Forelimb muscle (tissue), 1 donor: ENCODE results near the gene TLR8. TPM values are rescaled to one million over a fixed set of nuclear protein-coding genes. Genes with fewer than 3 reads are reported as not detected.
"Not testable (repeated sequence)": the region's sequence is repeated elsewhere in the genome, so short reads cannot be mapped to it uniquely, and the experiment has no call there.

Experiments
- DNase-seq: peaks from one replicate; pipeline ENCODE4 v3.0.0-alpha.2; 2013; ENCODE audit warnings: low read depth
- polyA plus RNA-seq: library from polyadenylated mRNA; unstranded; fragments of 120-200 nt; gene quantifications from one replicate; pipeline ENCODE4 v1.2.1, GENCODE V29; 2013; ENCODE audit not compliant: insufficient read length

Gene TLR8
- polyA plus RNA-seq, 1 donor = 0.20 TPM

DNA sequence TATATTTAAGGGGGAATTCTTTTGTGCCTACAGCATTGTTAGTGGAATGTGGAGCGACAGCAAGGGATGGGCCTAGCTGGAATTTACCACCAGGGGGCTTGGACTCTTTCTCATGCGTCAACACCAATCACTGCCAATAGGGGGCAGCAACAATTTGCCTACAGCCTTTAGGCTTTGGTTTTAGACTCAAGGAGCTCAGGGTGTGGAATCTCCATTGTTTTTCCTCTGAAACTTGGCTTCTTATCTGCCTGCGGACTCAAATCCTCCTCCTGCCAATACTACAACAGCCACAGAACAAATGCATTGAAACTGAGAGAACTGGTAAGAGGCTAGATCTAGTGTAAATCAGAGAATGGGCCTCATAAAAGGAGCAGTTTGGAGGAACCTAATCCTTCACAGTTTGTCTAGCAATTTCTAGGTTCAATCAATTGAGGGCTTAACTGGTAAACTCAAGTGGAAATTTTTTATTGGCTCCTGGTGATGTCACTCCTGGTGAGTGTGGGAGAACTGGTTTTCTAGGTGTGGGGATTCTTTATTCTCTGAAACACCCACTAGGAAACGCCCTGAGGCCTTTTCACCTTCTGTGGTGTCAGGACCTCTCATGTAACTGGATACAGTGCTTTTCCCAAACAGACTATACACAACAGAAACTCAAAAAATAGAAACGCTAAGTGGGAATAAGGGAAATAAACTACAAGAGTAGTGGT is 40.6 kb downstream of the TLR8 start:
- DNase-seq = no peak

DNA sequence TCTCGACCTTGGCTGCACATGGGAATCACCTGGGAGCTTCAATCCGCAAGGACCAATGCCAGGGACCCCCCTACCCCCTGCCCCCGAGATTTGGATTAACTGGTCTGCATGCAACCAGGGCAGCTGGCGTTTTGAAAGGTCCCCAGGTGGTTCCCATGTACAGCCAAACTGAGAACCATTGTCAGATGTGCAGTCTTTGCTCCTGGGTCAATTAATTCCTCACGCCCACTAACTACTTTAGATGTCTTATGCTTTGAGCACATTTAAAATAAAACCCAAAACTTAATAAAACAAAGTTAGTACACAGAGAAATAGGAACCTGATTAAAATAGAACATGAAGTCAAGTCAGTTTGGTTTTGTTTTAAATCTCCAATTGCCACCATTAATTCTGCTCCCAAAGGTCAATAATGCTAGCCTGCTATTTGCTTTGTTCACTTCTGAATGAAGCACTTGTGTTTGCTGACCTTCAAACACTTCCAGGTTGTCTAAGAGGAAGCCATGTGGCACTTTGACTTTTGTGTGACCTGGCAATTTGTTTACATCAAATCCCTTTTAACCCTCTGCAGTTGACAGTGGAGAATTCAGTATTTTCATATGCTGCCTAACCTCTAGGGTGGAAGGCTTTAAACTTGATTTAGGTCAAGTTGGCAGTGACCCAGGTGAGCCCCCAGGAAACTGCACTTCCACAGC is 41.3 kb downstream of the TLR8 start:
- DNase-seq = no peak

DNA sequence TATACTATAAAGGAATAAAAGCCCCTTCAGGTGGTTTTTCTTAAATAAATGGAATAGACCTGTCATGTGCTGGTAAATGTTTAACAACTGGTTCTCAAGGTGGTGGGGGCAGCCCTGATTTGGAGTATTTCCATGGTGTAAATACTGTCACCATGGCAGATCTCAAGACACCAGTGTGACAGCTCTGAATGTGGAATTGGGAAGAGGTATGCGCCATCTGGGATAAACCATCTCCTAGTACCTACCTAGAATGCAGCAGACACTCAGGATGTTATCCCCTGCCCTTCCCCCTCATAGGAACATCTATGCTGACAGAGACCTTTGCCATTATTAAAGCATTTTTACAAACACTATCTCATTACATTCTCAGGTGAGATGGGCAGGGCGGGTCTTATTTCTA is 42.1 kb downstream of the TLR8 start:
- no peak for DNase-seq

DNA sequence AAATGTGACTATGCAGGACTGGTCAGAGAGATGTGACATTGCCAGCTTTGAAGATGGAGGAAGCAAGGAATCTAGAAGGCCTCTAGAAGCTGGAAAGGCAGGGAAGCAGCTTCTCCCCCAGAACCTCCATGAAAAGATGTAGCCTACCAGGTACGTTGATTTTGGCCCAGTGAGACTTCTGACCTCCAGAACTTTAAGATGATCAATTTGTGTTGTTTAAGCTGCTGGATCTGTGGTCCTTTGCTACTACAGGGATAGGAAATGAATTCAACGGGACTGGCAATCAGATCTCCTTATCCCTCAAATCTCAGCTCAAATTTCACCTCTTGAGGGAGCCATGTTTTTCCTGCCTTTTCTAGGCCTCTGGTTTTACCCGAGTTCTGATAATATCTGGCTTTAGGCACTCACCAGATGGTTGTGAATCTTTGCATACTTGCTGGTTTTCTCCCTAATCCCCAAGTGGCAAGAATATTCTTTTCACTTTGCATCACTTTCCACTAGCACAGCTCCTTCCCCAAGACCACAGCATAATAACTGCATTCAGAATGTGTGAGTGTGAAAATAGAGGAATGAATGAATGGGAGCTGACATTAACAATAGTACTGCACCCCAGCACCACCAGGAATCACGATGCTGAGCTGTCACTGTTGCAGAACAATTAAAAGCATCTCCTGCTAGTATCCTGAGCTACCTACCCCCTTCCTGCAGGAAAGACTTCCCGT is 42.9 kb downstream of the TLR8 start:
- DNase-seq = no peak

DNA sequence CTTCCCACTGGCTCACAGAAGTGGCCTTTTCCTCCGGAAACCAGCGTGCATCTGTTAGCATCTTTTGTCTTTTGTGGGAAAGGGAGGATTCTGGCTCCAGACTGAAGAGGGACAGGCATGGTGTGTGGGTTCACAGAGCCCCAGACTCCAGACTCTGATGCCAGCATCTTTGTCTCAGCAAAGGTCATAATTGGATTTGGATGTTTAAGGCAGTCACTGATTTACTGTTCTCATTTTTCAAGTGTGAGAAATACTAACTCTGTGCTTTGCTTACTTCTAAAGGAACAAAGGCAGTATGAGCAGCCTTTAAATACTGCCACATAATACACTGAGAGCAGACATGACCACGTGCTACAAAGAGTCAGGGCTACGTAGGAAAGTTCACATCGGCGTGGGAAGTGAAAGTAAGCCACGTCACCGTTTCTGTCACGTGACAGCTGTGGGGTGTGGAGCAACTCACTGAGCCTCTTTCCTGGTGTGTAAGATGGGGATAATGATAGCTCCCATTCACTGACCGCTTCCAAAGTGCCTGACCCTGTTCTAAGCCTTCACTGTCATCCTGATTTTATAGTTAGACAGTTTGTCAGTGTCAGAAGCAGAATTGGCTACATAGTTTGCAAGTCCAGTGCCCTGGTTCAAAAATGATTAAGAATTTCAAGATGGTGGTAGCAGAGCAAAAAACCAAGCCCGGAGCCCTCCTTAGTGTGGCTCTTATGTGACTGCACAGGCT is 43.7 kb downstream of the TLR8 start:
- peak; percentile 73 for DNase-seq

DNA sequence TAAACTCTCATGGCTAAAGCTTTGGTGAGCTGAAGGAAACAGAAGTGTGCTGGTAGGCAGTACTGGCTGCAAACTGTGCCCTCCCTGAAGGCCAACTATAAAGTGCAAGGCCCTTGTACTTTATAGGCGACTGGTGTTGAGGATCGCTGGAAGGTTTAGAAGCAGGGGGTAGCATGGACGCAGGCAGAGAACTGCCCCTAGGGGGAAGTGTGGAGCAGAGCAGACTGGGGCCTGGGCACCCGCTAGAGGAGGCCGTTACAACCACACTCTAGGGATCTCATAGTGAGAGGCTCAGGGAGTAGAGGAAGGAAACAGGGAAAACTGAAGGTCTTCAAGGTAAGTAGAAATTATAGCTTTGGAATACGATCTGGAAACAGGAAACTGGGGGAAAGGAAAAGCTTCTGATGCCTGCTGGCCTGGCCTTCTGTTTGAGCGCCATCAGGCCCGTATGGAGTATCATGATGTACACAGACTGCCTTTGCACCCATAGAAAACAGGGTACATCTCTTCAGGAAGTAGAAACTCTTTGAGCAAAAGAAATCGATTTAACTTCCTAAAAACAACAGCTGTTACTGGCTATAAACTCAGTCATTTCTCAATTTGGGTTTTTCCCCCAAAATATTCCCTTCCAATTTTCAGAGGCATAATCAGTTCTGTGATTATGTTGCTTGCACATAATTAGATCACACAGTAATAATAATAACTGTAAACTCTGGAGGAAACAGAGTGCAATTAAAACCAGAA is 44.6 kb downstream of the TLR8 start:
- DNase-seq = no peak

DNA sequence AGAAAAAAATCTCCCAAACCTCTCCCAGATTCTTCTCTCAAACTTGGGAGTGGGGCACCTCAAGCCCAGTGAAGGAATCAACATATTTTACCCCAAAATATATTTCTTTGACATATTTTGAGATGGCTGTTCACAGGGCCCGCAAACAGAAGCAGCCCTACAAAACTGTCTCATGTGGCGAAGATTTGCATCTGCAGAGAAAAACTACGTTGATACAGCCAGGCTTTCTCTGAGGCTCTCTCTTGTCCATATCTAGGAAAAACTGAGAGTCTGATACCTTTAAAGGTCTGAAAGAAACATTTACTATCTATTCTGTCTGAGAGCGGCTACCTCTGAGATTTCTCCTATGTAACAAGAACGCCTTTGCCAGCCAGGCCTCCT is 45.2 kb downstream of the TLR8 start:
- no peak for DNase-seq

DNA sequence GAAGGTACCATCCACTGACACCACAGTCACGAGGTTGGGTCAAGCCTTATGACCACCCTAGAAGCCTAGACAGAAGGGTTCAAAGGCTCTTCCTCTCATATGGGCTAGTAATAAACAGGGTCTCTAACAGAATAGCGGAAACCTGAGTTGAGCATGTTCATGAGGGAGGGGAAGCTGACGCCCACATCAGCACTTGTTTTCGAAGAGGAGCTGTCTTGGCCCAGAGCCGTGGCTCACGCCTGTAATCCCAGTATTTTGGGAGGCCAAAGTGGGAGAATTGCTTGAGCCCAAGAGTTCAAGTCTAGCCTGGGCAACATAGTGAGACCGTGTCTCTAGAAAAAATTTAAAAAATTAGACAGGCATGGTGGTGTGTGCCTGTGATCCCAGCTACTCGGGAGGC is 47.0 kb downstream of the TLR8 start:
- DNase-seq = no peak

DNA sequence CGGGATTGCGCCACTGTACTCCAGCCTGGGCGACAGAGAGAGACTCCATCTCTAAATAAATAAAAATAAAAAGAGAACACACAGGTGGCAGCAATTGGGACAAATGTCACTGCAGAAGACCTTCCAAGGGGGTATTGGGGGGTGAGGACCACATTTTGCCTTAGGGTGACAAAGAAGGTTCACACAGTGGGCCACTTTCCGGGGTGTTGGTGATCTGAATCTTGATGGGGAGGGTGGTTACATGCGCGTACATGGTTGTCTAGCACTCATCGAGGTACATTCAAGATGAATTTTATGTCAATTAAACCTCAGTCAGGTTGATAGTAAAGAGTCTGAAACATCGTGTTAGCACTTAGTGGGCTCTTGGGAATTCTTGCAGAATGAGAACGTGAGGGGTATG is 48.0 kb downstream of the TLR8 start:
- DNase-seq = no peak

DNA sequence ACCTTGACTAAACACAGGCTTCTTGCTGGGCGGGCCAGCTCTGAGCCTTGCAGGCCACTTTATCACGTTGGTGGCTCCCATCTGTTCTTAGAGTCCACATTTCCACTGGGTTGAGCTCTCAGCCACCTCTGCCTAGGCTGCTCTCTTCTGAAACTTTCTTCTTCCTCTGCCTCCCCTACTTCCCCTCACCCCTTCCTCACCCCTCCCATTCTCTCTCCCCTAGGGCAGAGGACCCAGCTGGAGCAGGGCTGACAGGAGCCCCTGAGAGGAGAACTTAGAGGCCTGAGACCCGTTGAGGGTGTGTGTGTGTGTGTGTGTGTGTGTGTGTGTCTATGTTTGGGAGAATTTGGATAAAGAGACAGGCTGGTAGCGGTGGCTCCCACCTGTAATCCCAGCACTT is 48.6 kb downstream of the TLR8 start:
- no peak for DNase-seq

DNA sequence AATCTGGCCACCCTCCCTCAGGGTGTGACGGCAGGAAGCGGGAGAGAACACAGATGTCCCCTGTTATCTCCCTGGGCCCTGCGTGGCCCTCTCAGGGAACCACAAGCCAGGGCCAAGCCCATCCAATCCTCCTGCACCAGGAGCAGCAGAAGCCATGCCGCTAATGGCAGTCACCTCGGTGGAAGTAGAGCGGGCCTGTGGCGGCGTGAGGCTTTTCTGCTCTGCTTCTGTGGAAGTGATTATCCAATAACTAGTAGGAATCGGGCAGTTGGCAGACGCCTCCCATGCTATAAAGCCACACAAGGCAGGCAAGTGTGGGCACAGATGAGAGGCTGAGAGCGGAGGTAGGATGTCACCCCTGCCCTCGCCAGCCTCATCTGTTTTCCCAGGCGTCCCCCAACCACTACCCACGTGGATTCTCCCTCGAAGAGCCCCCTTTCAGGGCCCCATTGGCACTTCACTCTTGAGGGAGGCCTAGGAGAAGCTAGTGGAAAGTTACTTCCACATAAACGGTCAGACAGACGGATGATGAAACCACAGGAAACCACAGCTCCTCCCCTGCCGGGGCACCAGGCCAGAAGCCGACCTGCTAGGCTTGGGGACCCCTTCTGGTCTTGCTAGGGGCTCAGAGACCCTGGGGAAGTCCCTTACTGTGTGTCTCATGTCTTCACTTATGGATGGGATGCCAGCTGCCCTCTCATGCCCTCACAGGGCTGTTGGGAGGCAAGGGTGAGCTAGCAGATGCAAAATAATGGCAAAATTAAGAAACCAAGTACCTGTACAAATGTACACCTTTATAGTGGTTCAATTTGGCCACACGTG is 49.7 kb downstream of the TLR8 start:
- no peak for DNase-seq

DNA sequence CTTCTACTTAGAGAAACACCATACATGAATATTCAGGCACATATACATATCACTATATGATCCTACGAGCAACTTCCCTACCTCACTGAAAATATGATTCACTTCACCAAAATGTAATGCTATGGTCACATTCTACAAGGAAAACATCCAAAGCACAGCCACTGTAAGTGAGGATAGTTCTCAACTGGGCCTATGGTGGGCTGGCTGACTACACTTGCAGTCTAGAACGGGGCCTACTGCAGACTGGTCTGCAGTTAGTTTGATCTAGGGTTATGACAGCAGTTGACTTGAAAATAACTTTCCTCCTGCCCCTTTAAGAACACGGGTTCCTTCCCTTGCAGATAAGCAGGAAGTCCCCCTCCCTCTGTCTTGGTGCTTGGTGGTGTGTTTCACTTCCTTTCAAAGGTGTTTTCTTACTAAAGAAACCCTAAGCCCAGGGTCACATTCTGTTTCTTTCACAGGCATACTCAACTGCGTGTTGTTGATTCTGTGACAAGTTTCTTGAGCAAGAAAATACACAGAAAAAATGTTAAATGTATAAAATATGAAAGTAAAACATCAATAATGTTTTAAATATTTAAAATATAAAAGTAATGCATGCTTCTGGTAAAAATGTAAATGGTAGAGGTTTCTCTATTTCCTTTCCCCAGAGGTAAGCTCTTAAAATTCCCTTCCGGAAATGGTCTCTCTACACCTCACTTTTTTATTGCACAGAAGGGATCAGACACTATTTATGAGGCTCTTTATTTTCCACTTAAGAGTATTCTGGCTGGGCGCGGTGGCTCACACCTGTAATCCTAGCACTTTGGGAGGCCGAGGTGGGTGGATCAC is 50.5 kb downstream of the TLR8 start:
- no peak for DNase-seq

DNA sequence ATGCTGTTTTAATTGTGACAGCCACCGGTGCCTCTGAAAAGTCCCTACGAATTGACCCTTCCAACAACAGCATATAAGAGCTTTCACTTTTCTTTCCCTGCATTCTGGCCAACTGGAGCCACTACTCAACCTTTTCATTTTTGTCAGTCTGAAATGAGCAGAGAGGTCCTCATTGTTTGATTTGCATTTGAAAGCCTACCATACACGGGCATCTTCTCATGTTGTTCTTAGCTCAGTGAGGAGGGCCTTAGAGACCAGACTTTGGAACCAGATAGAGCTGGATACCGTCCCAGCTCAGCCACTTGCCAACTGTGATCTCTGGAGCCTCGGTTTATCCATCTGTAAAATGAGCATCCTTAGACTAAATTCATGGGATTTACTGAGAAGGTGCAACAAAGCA is 51.6 kb downstream of the TLR8 start:
- DNase-seq = no peak

DNA sequence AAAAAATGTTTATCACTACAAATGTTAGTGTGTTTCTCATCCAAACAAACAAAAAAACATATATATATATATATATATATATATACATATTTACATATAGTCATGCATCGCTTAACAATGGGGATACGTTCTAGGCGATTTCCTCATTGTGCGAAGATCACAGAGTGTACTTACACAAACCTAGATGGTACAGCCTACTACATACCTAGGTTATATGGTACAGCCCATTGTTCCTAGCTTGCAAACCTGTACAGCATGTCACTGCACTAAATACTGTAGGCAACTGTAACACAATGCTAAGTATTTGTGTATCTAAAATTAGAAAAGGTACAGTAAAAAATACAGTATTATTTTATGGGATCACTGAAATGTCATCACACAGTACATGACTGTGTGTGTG is 52.0 kb downstream of the TLR8 start:
- no peak for DNase-seq

DNA sequence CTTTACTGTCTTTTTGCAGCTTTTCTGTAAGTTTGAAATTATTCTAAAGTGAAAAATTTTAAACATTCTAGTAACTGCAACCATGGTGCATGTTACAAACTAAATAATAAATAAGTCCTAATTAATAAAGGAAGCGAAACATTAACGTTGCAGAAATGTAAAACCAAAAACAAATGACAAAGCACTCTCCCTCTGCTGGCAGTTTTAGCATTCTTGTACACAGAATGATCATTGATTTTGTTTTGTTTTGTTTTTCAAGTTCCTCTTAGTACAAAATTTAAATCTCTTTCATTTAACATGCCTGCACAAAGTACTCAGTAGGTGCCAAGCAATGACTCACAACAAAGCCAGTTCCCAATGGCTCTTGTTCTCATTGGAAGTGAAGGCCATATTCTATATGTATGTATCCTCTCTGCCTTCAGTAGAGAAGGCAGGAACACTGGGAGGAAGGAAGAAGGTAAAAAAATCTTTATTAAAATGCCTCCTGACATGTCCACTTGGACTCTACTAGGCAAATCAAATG is 54.8 kb downstream of the TLR8 start:
- DNase-seq = no peak

DNA sequence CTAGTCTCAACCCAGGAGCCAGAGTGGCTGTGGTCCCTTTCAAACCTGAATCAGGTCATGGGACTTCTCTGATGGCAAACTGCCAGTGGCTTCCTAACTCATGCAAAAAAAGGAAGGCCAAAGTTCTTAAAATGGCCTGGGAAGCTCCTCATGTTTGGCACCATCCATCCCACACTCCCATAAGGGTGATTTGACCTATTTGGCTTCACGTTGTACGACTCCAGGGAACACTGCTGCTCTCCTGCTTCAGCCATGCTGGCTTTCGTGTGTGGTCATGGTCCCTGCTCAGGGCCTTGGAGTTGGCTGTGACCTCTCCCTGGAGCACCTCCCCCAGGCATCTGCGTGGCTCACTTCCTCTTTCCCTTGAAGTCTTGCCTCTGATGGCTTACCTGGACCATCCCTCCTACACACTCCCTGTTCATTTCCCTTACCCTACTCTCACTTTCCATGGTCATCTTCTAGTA is 55.7 kb downstream of the TLR8 start:
- no peak for DNase-seq

DNA sequence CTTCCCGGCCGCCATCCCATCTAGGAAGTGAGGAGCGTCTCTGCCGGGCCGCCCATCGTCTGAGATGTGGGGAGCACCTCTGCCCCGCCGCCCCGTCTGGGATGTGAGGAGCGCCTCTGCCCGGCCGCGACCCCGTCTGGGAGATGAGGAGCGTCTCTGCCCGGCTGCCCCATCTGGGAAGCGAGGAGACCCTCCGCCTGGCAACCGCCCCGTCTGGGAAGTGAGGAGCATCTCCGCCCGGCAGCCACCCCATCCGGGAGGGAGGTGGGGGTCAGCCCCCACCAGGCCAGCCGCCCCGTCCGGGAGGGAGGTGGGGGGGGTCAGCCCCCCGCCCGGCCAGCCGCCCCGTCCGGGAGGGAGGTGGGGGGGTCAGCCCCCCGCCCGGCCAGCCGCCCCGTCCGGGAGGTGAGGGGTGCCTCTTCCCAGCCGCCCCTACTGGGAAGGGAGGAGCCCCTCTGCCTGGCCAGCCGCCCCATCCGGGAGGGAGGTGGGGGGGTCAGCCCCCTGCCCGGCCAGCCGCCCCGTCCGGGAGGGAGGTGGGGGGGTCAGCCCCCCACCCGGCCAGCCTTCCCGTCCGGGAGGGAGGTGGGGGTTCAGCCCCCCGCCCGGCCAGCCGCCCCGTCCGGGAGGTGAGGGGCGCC is 56.9 kb downstream of the TLR8 start:
- not testable (repeated sequence) for DNase-seq

DNA sequence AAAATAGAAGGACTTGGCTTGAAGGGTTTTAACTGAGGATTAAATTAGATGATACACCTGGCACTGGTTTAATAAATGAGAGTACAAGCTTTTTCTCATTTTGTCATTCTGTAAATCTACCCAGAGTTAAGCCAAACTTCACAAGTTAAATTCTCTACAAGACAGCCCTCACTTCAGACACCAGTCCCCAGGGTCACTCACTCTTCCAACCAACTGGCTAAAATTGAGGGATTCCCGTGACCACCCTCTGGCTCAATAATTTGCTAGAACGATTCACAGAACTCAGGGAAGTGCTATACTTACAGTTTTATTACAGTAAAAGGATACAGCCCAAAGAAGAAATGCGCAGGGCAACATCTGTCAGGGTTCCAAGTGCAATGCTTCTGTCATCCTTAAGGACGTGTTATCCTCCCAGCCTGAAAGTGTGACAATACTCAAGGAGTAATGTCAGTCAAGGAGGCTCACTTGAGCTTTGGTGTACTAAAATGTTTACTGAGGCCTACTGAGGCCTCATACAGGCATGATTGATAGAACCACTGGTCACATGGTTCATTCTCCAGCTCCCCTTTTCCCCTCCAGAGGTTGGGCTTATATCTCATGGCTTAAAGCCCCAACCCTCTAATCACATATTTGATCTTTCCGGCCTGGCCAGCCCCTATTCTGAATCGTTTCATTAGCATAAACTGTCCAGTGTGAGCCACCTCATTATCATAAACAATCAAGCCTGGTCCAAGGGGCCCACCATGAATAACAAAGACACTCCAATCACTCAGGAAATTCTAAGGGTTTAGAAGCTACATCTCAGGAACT is 58.9 kb downstream of the TLR8 start:
- DNase-seq = no peak
